ENCODE measurements around the gene ATXN1L.
"Not testable (repeated sequence)": the region's sequence is repeated elsewhere in the genome, so short reads cannot be mapped to it uniquely, and the experiment has no call there.

Gene ATXN1L

DNA sequence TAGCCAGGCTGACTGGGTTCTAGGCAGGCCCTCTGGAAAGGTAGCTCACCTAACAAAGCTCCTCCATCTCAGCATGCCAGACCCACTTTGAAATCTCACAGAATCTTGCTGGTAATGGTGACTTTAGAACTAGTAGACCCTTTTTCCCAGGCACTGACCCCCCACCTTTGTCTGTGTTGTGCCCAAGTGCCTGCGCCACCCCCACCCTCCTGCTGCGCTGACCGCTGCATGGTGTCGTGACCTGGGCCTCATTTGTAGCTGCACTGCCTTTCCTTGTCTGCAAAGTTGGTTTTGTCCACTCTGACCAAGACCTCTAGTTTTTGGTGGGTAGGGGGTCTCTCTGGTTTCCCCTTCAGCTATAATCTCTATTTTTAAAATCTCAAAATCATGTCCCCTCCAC lies 6.8 kb downstream of the ATXN1L start:
- no peak for DNase-seq

DNA sequence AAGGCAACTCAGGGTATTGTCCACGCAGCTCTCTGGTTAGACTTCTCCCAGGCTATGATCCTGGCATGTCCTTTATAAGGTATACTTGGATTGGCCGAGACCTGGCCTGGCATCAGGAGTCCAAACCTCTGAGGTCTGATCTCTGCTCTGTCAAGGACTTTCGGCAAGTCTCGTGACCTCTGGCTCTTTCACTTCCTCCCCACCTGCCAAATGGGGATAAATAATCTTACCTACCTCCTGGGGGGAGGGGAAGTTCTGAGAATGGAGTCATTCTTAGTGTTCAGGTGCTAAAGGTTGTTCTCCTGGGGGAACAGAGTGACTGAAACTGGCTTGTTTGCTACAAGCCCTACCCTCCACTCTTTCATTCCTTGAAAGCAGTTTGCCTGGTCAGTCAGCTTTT lies 7.6 kb downstream of the ATXN1L start:
- no peak for DNase-seq

DNA sequence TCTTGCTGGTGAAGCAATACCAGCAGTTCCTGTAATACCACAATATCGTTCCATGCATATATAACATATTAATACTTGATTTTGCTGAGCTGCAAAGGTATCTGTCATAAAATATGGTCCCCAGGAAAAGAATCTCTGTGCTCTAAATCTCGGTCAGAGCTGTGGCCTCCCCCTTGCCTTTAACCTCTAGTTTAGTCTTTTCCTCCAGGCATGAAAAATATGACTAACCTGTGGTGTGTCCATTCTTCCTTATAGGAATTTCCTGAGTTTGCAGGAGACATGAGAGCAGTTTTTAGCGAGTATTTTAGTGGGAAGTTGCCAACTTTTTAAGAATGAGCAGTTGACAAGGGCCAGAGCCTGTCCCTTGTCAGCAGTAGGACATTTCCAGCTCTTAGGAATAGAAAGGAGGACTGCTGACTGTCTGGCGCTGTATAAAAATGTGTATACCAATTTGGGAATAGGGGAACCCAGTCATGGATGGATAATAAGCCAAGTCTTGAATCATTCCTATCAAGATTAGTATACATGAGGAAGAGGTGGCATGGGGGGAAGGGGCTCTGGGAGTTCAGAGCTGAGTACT lies 8.7 kb downstream of the ATXN1L start:
- DNase-seq, result no peak

DNA sequence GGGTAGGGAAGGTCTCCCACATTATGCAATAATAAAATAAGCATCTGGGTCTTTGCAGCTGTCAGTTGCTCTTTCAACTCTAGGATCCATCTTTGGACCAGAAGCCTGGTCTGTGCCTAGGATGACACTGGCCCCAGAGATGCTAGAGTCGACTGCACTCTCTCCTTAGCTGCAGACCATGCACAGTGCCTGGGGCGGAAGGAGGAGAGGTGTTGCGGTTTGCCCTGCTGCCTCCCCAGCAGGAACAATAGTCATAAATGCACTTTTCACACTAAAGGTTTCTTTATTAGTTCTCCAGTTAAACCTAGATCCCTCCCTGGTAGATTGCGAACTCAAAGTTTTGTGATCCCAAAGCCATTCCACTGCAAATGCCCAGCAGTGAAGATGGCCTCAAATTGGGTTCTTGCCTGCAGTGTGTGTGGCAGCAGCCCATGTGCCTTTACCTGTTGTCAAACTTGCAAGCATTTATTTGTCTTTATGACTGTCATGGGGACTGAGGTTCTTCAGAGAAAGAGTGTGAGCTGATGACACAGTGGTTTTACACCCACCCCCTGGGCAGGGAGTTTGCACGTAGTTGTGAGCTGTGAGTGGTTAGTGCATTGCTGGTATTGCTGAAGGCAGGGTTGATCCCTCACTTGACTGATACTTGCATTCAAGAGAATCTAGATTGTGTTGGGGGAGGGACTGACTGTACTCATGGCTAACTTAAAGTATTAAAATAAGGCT lies 10.3 kb downstream of the ATXN1L start:
- no peak for DNase-seq

DNA sequence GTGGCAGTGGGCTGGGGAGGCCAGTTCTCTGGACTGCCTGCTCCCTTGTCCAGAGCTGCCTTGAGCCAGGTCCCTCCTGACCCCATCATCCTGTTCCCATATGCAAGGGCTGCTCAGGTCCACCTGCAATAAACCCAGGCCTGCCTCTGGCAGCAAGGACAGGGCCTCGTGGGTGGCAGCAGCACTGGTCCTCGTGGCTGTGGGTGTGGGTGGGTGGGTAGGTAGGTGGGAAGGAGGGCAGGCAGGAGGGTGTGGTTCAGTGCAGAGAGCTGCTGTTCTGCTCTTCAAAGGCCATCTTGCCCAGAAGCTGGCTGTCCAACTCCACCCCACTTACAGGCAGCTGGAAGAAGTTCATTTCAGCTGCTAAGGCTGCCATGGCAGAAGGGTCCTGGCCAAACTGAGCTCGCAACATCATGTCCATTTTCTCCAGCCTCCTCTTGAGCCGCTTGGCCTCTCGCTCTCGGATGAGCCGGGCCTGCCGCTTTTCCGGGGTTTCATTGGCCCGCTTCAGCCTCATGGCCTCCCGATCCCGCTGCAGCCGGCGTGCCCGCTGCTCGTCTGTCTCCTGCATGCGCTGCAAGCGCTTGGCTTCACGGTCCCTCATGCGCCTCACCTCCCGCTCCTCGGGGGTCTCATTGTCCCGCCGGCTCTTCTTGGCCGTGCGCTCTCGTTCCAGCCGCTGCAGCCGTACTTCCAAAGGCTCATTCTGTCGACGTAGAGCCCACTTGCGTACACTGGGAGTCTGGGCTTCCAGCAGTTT lies 14.2 kb downstream of the ATXN1L start:
- DNase-seq, result no peak

DNA sequence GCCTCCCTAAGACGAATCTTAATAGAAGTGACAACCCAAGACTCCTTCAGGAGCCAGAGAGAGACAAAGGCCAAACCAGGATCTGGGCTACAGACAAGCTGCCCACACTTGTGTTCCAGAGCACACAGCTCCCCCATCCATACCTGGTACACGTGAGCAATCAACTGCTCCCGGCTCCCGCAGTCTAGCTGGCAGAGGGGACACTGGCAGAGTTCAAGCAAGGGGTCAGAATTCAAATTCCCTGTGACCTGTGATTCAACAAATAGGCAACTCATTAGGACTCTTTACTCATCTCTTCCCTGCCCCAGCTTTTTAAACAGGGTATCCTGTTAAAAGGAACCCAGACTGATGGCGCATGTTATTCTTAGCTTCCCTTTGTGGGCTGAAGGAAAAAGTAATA lies 18.2 kb downstream of the ATXN1L start:
- DNase-seq, result no peak

DNA sequence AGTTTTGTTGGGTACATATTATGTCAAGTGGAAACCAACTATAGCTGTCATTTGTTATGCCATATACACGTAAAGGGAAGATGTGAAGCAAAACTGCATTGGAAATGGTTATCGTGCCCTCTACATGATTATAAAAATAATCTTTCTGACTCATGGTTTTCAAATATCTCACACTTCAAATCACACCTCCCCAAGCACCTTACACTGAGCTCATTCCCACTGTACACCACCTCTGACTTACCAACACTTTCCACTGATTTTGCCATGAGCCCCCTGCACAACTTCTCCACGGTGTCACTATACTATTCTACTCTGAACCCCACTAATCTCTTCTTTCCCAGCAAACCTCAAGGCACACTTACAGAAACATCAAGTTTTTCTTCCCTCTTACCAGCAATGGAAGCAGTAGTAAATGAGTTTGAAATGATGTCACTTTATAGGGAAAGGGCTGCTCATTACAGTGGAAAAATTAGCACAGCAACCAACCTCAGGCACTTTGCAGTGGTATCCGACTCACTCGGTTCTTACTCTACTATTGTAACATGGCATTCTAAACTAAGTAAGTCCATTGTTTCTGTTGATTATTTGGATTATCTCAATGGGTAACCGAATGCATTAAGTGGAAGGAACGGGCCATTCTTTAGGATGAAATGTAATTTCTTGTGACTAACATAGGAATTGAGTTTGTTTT lies 19.5 kb downstream of the ATXN1L start:
- DNase-seq, result no peak

DNA sequence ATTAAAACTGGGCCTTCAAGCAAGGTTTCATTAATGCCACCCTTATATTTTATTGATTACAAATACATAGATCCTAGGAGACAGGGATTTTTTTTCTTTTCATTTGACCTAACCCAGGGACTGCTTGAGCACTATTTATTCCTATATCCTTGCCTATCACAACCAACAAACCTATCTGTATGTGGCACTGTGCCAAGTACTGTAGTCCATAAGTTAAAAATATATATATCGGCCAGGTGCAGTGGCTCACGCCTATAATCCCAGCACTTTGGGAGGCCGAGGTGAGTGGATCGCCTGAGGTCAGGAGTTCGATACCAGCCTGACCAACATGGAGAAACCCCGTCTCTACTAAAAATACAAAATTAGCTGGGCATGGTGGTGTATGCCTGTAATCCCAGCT lies 21.4 kb downstream of the ATXN1L start:
- DNase-seq, result not testable (repeated sequence)

DNA sequence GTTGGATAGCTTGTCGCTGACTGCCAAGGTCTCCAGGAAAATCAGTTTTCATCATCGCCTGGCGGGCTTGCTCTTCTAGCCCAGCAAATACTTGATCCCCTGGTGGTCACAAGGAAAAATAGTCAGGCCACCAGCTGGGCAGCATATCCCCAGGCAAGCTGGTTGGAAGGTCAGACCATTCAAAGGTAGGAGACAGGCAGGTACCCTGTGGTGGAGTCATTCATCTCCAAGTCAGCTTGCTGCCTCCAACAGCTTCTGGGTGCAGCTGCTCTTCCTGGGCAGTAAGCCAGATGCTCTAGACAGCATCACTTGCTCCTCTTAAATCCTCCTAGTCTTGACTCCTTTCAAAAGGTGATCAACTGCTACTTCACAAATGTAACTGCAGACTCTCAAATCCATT lies 22.2 kb downstream of the ATXN1L start:
- no peak for DNase-seq

DNA sequence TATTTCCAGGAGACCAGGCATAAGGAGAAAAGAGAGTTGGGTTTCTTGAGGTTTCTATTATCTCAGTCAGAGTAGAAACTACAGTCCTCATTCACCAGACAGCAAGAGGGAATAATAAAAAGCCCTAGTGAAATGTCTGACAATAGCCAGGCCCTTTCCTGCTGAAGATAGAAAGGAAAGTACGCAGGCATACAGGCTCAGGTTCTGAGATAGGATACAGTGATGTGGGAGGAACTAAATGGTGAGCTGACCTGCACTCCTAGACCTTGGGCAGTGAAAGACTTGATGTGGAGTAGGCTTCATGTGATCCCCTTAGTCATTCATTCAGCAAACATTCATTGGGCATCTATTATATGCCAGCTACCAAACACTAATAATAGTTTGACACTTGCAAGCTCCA lies 23.3 kb downstream of the ATXN1L start:
- no peak for DNase-seq

DNA sequence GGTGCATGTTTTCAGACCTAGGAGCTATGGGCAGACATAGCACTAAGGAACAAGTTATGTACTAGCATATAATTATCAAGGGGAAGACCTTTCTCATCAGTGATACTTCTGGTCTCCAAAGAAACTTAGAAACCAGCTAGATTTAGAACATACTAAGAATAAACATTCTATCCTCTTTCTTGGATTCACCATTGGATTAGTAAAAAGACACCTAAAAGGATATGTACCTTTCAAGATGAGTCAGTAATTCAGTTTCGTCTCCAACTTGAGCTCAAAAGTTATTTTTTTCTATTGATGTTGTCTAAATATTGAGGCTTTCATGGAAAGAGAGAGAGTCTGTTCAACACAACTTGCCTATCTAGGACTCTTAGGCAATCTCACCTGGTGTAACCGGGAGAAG lies 25.0 kb downstream of the ATXN1L start:
- no peak for DNase-seq

DNA sequence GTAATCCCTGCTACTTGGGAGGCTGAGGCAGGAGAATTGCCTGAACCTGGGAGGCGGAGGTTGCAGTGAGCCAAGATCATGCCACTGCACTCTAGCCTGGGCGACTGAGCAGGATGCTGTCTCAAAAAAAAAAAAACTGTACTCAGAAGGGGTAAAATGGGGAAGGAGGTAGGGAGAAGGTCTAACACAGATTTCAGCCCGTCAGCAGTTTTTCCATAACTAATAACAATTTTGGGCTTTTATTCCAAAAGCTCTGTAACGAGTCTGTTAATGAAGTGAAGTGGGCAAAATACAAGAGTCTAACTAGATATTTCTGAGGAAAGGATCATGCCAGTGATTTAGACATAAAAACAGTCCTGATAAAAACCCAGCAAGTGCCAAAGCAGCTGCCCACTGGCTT lies 27.4 kb downstream of the ATXN1L start:
- no peak for DNase-seq

DNA sequence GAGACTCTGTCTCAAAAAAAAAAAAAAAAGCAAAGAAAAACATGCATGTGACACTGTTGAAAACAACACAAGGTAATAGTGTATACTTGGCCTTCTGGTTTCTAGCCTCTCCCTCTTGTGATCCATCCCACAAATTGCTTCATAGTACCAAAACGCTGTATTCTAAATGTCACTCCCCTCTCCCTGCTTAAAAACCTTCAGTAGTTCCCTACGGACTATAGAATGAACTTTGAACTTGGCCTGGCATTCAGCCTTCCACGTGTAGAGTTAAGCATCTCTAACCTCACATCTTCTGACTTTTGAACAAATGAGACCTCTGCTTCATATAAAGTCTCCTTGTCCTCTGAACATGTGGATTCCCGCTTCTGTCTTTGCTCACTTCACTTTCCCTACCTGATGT lies 33.1 kb downstream of the ATXN1L start:
- no peak for DNase-seq

DNA sequence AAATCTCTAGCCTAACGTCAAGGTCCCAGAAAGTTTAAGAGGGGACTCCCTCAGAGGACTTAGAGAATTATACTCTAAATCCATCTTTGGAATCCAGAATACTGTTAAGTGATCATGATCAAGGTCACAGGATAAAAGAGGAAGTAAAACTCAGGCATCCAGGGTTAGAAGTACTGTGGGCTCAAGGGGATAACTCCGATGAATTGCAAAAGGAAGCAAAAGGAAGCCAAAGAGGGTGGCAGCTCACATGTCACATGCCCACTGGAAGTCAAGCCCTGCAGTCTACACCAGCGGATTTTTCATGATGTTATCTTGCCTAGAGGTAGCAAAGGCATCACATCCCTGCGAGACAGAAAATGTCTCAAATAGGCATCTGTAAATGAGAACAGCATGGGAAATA lies 34.4 kb downstream of the ATXN1L start:
- no peak for DNase-seq

DNA sequence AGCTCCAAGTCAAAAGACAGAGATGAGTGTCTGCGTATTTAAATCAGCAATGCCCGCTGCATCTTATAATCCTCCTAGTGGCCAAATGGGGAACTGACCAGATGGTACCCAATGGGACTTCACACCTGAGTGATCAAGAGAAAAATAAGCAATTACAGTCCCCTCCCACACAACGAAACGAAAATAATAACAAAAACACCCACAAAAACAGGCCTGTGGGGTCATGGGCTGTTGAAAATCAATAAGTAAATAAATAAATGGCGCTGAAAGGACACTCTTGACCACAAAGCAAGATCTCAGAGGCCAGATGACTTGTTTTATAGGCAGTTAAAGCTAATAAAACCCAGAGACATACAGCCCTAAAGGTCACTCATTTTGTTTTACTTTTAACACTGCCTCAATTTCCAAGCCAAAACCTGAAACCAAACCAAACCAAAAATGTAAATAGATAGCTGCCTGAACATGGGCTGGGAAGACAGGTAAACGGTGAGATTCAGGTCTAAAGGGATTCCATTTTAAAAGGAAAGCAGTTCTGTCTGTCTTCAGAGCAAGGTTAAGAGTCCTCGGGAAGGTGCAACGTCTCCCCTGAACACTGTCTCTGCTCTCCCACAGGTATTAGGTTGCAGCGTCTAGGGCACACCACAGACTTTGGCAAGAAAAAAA lies 36.9 kb downstream of the ATXN1L start:
- peak; percentile 63 for DNase-seq

DNA sequence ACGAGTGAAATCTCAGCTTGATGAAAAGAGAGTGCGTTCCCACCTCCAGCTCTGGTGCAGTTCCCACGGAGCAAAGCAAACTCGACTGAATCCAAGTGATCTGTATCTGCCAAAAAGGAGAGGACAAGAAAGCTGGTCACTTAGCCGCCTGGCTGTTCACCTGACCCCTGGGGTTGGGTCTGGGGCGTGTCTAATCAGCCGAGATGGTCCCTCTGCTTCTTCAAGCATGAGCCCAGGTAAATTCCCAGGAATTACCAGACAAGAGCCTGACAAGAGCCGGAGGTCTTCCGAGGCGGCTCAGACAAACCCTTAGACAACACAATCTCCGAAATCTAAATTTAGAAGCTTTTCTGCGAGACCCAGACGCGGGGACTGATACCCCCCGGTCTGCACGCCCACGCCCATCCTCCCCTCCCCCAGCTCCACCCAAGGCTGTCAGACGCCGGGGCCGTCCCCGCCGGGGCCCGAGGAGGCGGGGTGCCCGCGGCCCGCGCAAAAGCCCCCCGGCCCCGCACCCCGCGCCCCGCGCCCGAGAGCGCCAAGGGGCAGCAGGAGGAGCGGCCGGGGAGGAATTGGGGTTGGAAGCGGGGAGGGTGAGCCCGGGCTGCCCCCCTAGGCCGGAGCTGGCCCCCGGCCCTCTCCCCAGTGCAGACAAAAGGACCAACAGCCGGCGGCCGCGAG lies 37.5 kb downstream of the ATXN1L start:
- no peak for DNase-seq

DNA sequence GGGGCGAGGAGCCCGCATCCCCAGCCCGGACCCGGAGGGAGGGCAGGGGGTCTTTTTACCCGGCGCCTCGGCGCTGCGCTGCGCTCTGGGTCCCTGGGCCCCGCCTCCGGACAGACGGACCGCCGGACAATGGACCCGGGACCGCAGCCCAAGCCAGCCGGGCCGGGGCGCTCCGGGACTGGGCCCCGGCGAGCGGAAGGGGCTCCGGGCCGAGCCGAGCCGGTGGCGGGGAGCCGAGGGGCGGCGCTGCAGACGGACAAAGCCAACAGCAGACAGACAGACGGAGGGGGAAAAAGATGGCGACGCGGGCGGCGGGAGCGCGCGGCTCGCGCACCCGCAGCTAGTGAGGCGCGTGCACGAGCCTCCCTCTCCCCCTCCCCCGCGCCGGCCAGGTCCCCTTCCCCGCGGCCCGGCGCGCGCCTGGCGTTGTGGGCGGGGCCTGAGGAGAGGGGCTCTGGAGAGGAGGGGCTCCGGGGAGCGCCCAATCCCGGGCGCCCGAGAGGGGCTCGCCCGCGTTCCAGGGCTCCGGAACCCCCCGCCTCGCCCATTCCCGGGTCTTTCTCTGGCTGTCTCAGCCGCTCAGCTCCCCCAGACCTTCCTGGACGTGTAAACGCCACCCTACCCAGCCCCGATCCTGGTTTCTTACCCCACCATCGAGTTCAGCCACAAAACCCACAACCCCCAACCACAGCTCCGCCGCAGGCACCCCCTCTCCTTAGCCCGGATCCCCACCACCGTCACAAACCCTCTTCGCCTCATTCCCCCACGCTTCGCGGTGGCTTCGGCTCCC lies 38.3 kb downstream of the ATXN1L start, which contains the start of gene ZNF821:
TSS of gene ZNF821 (minus strand) at position 334 of the 790 bp plus-strand sequence. CDS start 4,236 bp downstream, outside the sequence.
- peak; percentile 47 for DNase-seq

DNA sequence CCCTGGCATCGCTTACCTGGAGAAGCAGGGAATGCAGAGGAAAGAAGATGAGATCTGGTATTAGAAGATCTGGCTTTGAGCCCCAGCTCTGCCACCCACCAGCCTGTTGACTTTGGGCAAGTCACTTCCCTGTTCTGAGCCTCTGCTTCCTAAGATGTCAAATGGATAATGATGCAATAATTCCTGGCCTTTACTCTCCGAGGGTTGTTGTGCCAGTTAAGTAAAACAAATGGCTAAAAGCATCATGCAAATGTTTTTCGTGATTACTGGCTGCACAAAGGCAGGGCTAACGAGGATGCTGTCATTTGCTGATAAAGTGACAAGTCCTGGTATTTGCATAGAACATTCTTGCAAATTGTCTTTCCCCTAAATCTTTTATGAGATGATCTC lies 39.5 kb downstream of the ATXN1L start:
- DNase-seq, result no peak

DNA sequence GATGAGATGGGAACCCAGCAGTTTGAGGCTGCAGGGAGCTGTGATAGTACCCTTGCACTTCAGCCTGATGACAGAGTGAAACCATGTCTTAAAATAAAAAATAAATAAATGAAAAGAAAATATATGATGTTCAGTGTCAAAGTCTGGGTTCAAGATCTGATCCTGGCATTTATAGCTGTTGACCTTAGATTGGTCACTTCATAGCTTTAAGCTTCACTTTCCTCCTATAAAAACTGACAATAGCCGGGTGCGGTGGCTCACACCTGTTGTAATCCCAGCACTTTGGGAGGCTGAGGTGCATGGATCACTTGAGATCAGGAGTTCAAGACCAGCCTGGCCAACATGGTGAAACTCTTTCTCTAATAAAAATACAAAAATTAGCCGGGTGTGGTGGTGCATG lies 43.4 kb downstream of the ATXN1L start:
- DNase-seq, result no peak

DNA sequence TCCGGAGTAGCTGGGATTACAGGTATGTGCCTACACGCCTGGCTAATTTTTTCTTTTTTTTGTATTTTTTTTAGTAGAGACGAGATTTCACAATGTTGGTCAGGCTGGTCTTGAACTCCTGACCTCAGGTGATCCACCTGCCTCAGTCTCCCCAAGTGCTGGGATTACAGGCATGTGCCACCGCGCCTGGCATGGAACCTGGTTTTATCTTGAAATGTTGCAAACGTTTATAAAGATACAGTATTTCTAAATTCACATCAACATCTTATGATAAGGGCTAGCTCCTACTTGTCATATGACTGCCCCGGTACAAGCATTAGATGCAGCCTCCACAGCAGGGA lies 48.1 kb downstream of the ATXN1L start:
- no peak for DNase-seq

DNA sequence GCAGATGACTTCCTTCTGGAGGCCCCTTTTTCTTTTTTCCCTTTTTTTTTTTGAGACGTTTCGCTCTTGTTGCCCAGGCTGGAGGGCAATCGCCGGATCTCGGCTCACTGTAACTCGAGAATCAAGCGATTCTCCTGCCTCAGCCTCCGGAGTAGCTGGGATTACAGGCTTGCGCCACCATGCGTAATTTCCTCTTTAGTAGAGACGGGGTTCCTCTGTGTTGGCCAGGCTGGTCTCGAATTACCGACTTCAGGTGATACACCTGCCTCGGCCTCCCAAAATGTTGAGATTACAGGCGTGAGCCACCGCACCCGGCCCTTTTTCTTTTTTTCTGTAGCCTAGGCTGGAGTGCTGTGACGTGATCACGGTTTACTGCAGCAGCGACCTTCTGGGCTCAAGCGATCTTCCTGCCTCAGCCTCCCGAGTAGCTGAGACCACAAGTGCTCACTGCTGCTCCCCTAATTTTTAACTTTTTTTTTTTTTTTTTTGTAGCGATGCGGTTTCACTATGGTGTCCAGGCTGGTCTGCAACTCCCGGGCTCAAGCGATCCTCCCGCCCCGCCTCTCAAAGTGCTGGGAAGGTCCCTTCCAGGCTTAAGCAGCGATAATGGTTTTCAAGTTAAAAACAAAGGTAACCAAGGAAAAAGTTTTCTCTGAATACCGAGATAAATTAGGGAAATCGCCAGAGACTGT lies 48.6 kb downstream of the ATXN1L start:
- DNase-seq, result no peak

Measured in amniotic stem cell (primary cell).